A549 (cell line): ENCODE results near the gene DEPDC5. TPM values are rescaled to one million over a fixed set of nuclear protein-coding genes. Genes with fewer than 3 reads are reported as not detected.
A peak's percentile ranks its signal among the peaks of the same experiment; 100 is the strongest.

Experiments used
- ATAC-seq, 2 experiments: fragments of 200-7000 bp in 1 of 2; fragments of >200 bp in 1 of 2; cut with Nextera tagmentation in 1 of 2; cut with Tn5 transposase in 1 of 2; 3 replicates each; pipeline versions ENCODE4 v1.8.0 to v1.9.1; 2018 to 2020; ENCODE audit warnings: mild to moderate bottlenecking in 1 of 2, moderate library complexity in 1 of 2
- CTCF ChIA-PET: fragments of 300-600 bp; sonication (Branson Sonifier 250); formaldehyde crosslinking; extraction: SDS; loops from one replicate; lab custom pipeline; 2021; ENCODE audit warnings: antibody characterized with exemption, inconsistent platforms; lab: Yijun Ruan, JAX
- POLR2A ChIA-PET: fragments of 350-600 bp; formaldehyde crosslinking; extraction: SDS; loops from one replicate; lab custom pipeline; 2021; ENCODE audit warnings: antibody characterized with exemption, inconsistent platforms; lab: Yijun Ruan, JAX
- DNase-seq, 2 experiments: peaks; one replicate each; pipeline versions ENCODE4 v3.0.0 to v3.0.0-alpha.2; 2011 to 2016; ENCODE audit warnings: low read depth in 1 of 2, low spot score in 1 of 2
- FAIRE-seq: peaks from 2 replicates; lab custom pipeline; 2011; peaks lifted over from hg19 to GRCh38; lab: Jason Lieb, UNC
- H3K27ac ChIP-seq, 2 experiments: fragments of >200 bp; sonication (Bioruptor Twin); formaldehyde crosslinking; 3 replicates each; pipeline ENCODE4 v1.5.1; 2016 to 2017
- H3K4me1 ChIP-seq: fragments of >200 bp; sonication (Bioruptor Twin); formaldehyde crosslinking; 3 replicates; pipeline ENCODE4 v1.6.1; 2016
- H3K4me2 ChIP-seq: fragments of >200 bp; sonication (Bioruptor Twin); formaldehyde crosslinking; 3 replicates; pipeline ENCODE4 v1.6.1; 2016
- H3K4me3 ChIP-seq: fragments of >200 bp; sonication (Bioruptor Twin); formaldehyde crosslinking; 3 replicates; pipeline ENCODE4 v1.5.1; 2016
- H3K9me3 ChIP-seq: fragments of >200 bp; sonication (Bioruptor Twin); formaldehyde crosslinking; 3 replicates; pipeline ENCODE4 v1.6.1; 2016
- BHLHE40 ChIP-seq: IDR thresholded peaks from 2 replicates; pipeline ENCODE4 v1.6.1; 2012; ENCODE audit warnings: low read depth, low read length, inconsistent platforms
- CBX2 ChIP-seq: fragments of 200-600 bp; sonication (generic); IDR thresholded peaks from 2 replicates; pipeline ENCODE4 v1.6.1; 2016; ENCODE audit warnings: low read depth, mild to moderate bottlenecking, borderline replicate concordance
- CHD2 ChIP-seq: fragments of 150-350 bp; IDR thresholded peaks from 2 replicates; pipeline ENCODE4 v1.6.1; 2014; ENCODE audit warnings: low read length; ENCODE audit not compliant: partially characterized antibody
- CHD4 ChIP-seq: fragments of 200-600 bp; sonication (generic); IDR thresholded peaks from 2 replicates; pipeline ENCODE4 v1.6.1; 2016; ENCODE audit warnings: antibody characterized with exemption, mild to moderate bottlenecking, borderline replicate concordance
- E2F6 ChIP-seq: IDR thresholded peaks from 2 replicates; pipeline ENCODE4 v1.6.1; 2012; ENCODE audit warnings: low read depth, borderline replicate concordance
- EP300 ChIP-seq, 2 experiments: fragments of >200 bp; sonication (Bioruptor Twin); formaldehyde crosslinking; IDR thresholded peaks; 2 replicates in 1 of 2; 3 replicates in 1 of 2; pipeline ENCODE4 v1.6.1; 2016 to 2017
- ESRRA ChIP-seq: fragments of 150-350 bp; IDR thresholded peaks from 2 replicates; pipeline ENCODE4 v1.6.1; 2014; ENCODE audit warnings: mild to moderate bottlenecking, low read length, borderline replicate concordance
- FOXS1 ChIP-seq: fragments of 250-450 bp; sonication (Bioruptor Pico); IDR thresholded peaks from 2 replicates; pipeline ENCODE4 v1.5.0; 2020; ENCODE audit warnings: mild to moderate bottlenecking, moderate library complexity
- GATA3 ChIP-seq: IDR thresholded peaks from 2 replicates; pipeline ENCODE4 v1.6.1; 2012; ENCODE audit warnings: borderline replicate concordance
- HDAC2 ChIP-seq: fragments of 200-600 bp; sonication (generic); IDR thresholded peaks from 2 replicates; pipeline ENCODE4 v1.6.1; 2016
- HES2 ChIP-seq: fragments of >200 bp; sonication (Bioruptor Twin); formaldehyde crosslinking; IDR thresholded peaks from 2 replicates; pipeline ENCODE4 v1.6.1; 2016
- HMGXB4 ChIP-seq: fragments of 250-450 bp; sonication (Bioruptor Pico); IDR thresholded peaks from 2 replicates; pipeline ENCODE4 v1.5.0; 2021; ENCODE audit warnings: mild to moderate bottlenecking, moderate library complexity, borderline replicate concordance
- JUNB ChIP-seq: fragments of >200 bp; sonication (Bioruptor Twin); formaldehyde crosslinking; IDR thresholded peaks from 2 replicates; pipeline ENCODE4 v1.6.1; 2016
- KDM1A ChIP-seq: fragments of 200-600 bp; sonication (generic); IDR thresholded peaks from 2 replicates; pipeline ENCODE4 v1.6.1; 2016; ENCODE audit warnings: low read depth, mild to moderate bottlenecking
- KDM5A ChIP-seq: fragments of 200-600 bp; sonication (generic); IDR thresholded peaks from 2 replicates; pipeline ENCODE4 v1.6.1; 2016; ENCODE audit warnings: antibody characterized with exemption, mild to moderate bottlenecking
- MAZ ChIP-seq: fragments of 150-350 bp; IDR thresholded peaks from 2 replicates; pipeline ENCODE4 v1.6.1; 2014; ENCODE audit warnings: antibody characterized with exemption, low read depth, low read length, borderline replicate concordance
- MYC ChIP-seq: IDR thresholded peaks from 2 replicates; pipeline ENCODE4 v1.6.1; 2012; ENCODE audit warnings: mild to moderate bottlenecking, inconsistent platforms, low read length, improper control_type of control experiment, borderline replicate concordance
- NR3C1 ChIP-seq: fragments of >200 bp; sonication (Bioruptor Twin); formaldehyde crosslinking; IDR thresholded peaks from 3 replicates; pipeline ENCODE4 v1.6.1; 2017
- RAD21 ChIP-seq, 2 experiments: fragments of >200 bp in 1 of 2; sonication (Bioruptor Twin) in 1 of 2; formaldehyde crosslinking in 1 of 2; IDR thresholded peaks in 1 of 2; conservative IDR thresholded peaks in 1 of 2; 2 replicates in 1 of 2; 3 replicates in 1 of 2; pipeline ENCODE4 v1.6.1; 2012 to 2018; ENCODE audit warnings: inconsistent platforms in 1 of 2
- RCOR1 ChIP-seq: fragments of 150-350 bp; IDR thresholded peaks from 2 replicates; pipeline ENCODE4 v1.6.1; 2014; ENCODE audit warnings: antibody characterized with exemption, low read length, low read depth
- SMC3 ChIP-seq: fragments of >200 bp; sonication (Bioruptor Twin); formaldehyde crosslinking; IDR thresholded peaks from 3 replicates; pipeline ENCODE4 v1.6.1; 2018; ENCODE audit warnings: inconsistent platforms
- TP53 ChIP-seq: fragments of 250-450 bp; sonication (Bioruptor Pico); IDR thresholded peaks from 2 replicates; pipeline ENCODE4 v1.5.0; 2021; ENCODE audit warnings: mild to moderate bottlenecking, moderate library complexity
- USF2 ChIP-seq: fragments of 450-650 bp; IDR thresholded peaks from 2 replicates; pipeline ENCODE4 v1.6.1; 2014; ENCODE audit warnings: antibody characterized with exemption
- ZNF302 ChIP-seq: fragments of 250-450 bp; sonication (Bioruptor Pico); IDR thresholded peaks from 2 replicates; pipeline ENCODE4 v1.9.0; 2021; ENCODE audit warnings: inconsistent platforms, mild to moderate bottlenecking, moderate library complexity
- ZSCAN20 ChIP-seq: fragments of 250-450 bp; sonication (Bioruptor Pico); IDR thresholded peaks from 2 replicates; pipeline ENCODE4 v1.8.0; 2022; ENCODE audit warnings: mild to moderate bottlenecking, moderate library complexity
- WGBS: methylation state at CpG from one replicate; pipeline ENCODE4 v1.1.6; 2017; ENCODE audit errors: missing lambda C conversion rate; 5-methylcytosine and 5-hydroxymethylcytosine counted together
- polyA plus RNA-seq, 4 experiments: library from polyadenylated mRNA; depleted of rRNA in 3 of 4; stranded (reverse); fragments of >200 nt; fragmentation: RNase III in 1 of 4; extraction: RNeasy Plus Mini Kit Qiagen cat#74134 plus additional on column Dnase treatment in 1 of 4; gene quantifications; 2 replicates in 3 of 4; 3 replicates in 1 of 4; pipeline ENCODE4 v1.2.3, GENCODE V29; 2011 to 2017
- TF ChIP-seq, protein P1 (sequence below): fragments of >200 bp; sonication (Bioruptor Twin); formaldehyde crosslinking; IDR thresholded peaks from 3 replicates; pipeline ENCODE4 v1.6.1; 2016
- TF ChIP-seq, protein P2 (sequence below): IDR thresholded peaks from 2 replicates; pipeline ENCODE4 v1.6.1; 2012

The DEPDC5 gene
- polyA plus RNA-seq, 2 of the 4 experiments (the other 2 are of a cell fraction): 4.4 to 10.1 TPM

DNA sequence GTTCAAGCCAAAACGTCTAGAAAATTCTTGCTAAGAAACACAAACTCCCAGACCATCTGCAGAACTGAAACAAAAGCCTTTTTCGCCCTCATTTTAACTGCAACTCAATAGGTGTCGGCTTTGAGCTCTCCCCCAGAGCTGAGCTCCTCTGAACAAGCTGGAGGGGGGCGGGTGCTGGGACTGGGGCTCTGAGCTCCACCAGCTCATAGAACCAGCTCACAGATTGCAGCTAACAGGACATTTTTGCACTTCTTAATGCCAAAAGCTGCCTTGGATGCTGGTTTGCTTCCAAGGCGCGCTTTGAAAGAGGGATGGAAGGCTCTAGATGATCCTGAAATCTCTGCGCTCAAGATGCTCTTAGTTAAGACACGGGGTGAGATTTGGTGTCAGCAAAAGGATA is 184.5 kb downstream of the DEPDC5 start:
- H3K4me2 ChIP-seq: no peak overlapping the region
- ATAC-seq (no peak), FAIRE-seq (no peak)
- TF ChIP-seq ESRRA (no peak), RAD21 (conservative IDR thresholded peaks at IDR 0.05 in 1 of 2, IDR thresholded peaks at IDR 0.05 in 1 of 2) (no peak), ZNF302 (CRISPR knock-in tag) (no peak), CHD2 (no peak), TP53 (CRISPR knock-in tag) (no peak), RCOR1 (no peak), EP300 (IDR thresholded peaks at IDR 0.05) (no peak)
- TF ChIP-seq, protein P1, sequence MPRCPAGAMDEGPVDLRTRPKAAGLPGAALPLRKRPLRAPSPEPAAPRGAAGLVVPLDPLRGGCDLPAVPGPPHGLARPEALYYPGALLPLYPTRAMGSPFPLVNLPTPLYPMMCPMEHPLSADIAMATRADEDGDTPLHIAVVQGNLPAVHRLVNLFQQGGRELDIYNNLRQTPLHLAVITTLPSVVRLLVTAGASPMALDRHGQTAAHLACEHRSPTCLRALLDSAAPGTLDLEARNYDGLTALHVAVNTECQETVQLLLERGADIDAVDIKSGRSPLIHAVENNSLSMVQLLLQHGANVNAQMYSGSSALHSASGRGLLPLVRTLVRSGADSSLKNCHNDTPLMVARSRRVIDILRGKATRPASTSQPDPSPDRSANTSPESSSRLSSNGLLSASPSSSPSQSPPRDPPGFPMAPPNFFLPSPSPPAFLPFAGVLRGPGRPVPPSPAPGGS: no peak
- TF ChIP-seq, all 56 proteins: peak for 0
- no peak for DNase-seq
- H3K4me1 ChIP-seq: peaks cover 6% of the 10 kb centered on the region; the same call in 2 of the 3 replicates
- WGBS: 76% methylated on average over 6 of the region's 8 CpGs
- no peaks in the 10 kb centered on the region for H3K9me3 ChIP-seq
- CTCF ChIA-PET: no interaction called here
- POLR2A ChIA-PET: no interaction called here
- no peak overlapping the region for H3K4me3 ChIP-seq
- H3K27ac ChIP-seq: no peak overlapping the region

DNA sequence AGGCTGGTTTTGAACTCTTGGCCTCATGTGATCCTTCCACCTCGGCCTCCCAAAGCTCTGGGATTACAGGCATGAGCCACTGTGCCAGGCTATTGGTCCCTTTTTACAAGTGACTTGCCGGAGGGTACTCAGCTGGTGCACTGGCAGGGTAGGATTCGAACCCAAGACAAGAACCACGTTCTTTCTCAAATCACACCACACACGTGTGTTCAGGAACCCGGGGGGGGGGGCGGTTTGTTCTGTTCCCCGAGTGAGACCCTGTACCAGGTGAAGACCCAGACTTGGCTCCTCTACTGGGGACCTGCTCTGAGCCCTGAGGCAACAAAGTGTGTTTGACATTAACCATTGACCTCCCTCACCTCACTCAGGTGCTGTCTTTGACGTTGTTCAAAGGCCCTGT is 186.7 kb downstream of the DEPDC5 start:
- Histone ChIP-seq H3K4me3 (no peak overlapping the region), H3K4me2 (no peak overlapping the region), H3K4me1 (peaks cover 11% of the 10 kb centered on the region), H3K9me3 (no peaks in the 10 kb centered on the region), H3K27ac (no peak overlapping the region)
- POLR2A ChIA-PET: no interaction called here
- ATAC-seq (no peak), FAIRE-seq (no peak), DNase-seq (no peak)
- WGBS: 61% methylated on average over 4 of the region's 9 CpGs
- TF ChIP-seq NR3C1 (no peak), CHD4 (no peak), EP300 (IDR thresholded peaks at IDR 0.05) (no peak), RAD21 (conservative IDR thresholded peaks at IDR 0.05 in 1 of 2, IDR thresholded peaks at IDR 0.05 in 1 of 2) (no peak), ZSCAN20 (no peak), KDM5A (no peak), MYC (no peak), HDAC2 (no peak), FOXS1 (CRISPR knock-in tag) (no peak), TP53 (CRISPR knock-in tag) (no peak), ESRRA (no peak), HES2 (no peak)
- TF ChIP-seq, protein P2, sequence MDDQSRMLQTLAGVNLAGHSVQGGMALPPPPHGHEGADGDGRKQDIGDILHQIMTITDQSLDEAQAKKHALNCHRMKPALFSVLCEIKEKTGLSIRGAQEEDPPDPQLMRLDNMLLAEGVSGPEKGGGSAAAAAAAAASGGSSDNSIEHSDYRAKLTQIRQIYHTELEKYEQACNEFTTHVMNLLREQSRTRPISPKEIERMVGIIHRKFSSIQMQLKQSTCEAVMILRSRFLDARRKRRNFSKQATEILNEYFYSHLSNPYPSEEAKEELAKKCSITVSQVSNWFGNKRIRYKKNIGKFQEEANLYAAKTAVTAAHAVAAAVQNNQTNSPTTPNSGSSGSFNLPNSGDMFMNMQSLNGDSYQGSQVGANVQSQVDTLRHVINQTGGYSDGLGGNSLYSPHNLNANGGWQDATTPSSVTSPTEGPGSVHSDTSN: no peak
- CTCF ChIA-PET: interaction anchor here (0.6 to 0.8 kb wide), 3 partner anchors 36 to 70 kb away, joined by 3 to 4 read pairs (median 3); no protein-coding TSS in a partner anchor

- no peak for FAIRE-seq
- Histone ChIP-seq H3K4me3 (no peak overlapping the region), H3K9me3 (no peaks in the 10 kb centered on the region), H3K27ac (peak overlapping the region in 1 of 2 experiments; percentile 100; a peak in 1 of 6 replicates), H3K4me1 (peaks cover 20% of the 10 kb centered on the region), H3K4me2 (no peak overlapping the region)
- POLR2A ChIA-PET: no interaction called here
- ATAC-seq: no peak
- CTCF ChIA-PET: interaction anchor here (0.8 to 1.4 kb wide), 2 partner anchors 28 to 71 kb away, joined by 3 to 4 read pairs; no protein-coding TSS in a partner anchor
- no peak for DNase-seq
- 96% methylated on average over 5 of the region's 5 CpGs for WGBS
- TF ChIP-seq USF2 (no peak), CBX2 (no peak), SMC3 (no peak), MYC (no peak), RCOR1 (no peak), RAD21 (conservative IDR thresholded peaks at IDR 0.05 in 1 of 2, IDR thresholded peaks at IDR 0.05 in 1 of 2) (no peak), JUNB (no peak), KDM1A (no peak), BHLHE40 (no peak), GATA3 (no peak), CHD2 (no peak), HMGXB4 (CRISPR knock-in tag) (no peak), FOXS1 (CRISPR knock-in tag) (no peak), MAZ (no peak), CHD4 (no peak), HES2 (no peak), NR3C1 (no peak), E2F6 (no peak)
Observed at GRCh38 chr22:31942091-31942490, 188.3 kb downstream of the DEPDC5 start.
